RCC 7860 (cell line): ENCODE measurements around the gene NUP160.
"Not testable (repeated sequence)": the region's sequence is repeated elsewhere in the genome, so short reads cannot be mapped to it uniquely, and the experiment has no call there.

ENCODE experiments used
- DNase-seq: peaks from one replicate; pipeline ENCODE4 v3.0.0-alpha.2; 2015; ENCODE audit warnings: low spot score
- FAIRE-seq: peaks from 2 replicates; lab custom pipeline; 2012; peaks lifted over from hg19 to GRCh38; lab: Jason Lieb, UNC

The NUP160 gene

GRCh38 chr11:47847892-47848699, at the start of gene NUP160:
NUP160 (minus strand) TSS chr11:47848350; CDS start chr11:47848318, 32 bp downstream.
- DNase-seq (no peak), FAIRE-seq (no peak)

- FAIRE-seq (no peak), DNase-seq (no peak)
Observed at GRCh38 chr11:47896199-47896598, 48.0 kb upstream of the NUP160 start.

- FAIRE-seq (no peak), DNase-seq (no peak)
Observed at GRCh38 chr11:47895035-47895434, 46.9 kb upstream of the NUP160 start.

- not testable (repeated sequence) for DNase-seq, FAIRE-seq
Observed at GRCh38 chr11:47892546-47893276, 44.6 kb upstream of the NUP160 start.

GRCh38 chr11:47891886-47892285, 43.7 kb upstream of the NUP160 start:
- no peak for DNase-seq
- FAIRE-seq, result no peak

GRCh38 chr11:47889714-47890441, 41.7 kb upstream of the NUP160 start:
- FAIRE-seq, result no peak
- DNase-seq, result no peak

GRCh38 chr11:47887910-47888569, 39.9 kb upstream of the NUP160 start:
- DNase-seq (no peak), FAIRE-seq (no peak)

- no peak for DNase-seq
Observed at GRCh38 chr11:47886096-47886495, 37.9 kb upstream of the NUP160 start.

GRCh38 chr11:47882437-47882836, 34.3 kb upstream of the NUP160 start:
- not testable (repeated sequence) for DNase-seq, FAIRE-seq

More at GRCh38 chr11:47886096-47886495, 37.9 kb upstream of the NUP160 start:
- FAIRE-seq, result no peak

- DNase-seq (no peak), FAIRE-seq (no peak)
Observed at GRCh38 chr11:47881145-47881544, 33.0 kb upstream of the NUP160 start.

GRCh38 chr11:47879259-47880158, 31.4 kb upstream of the NUP160 start:
- DNase-seq, result no peak
- FAIRE-seq, result no peak

GRCh38 chr11:47875858-47876257, 27.7 kb upstream of the NUP160 start:
- not testable (repeated sequence) for FAIRE-seq, DNase-seq

- FAIRE-seq, result no peak
- DNase-seq, result no peak
Observed at GRCh38 chr11:47870404-47870803, 22.3 kb upstream of the NUP160 start.

- no peak for FAIRE-seq
- no peak for DNase-seq
Observed at GRCh38 chr11:47869544-47870393, 21.6 kb upstream of the NUP160 start.

GRCh38 chr11:47867823-47868222, 19.7 kb upstream of the NUP160 start:
- DNase-seq, result no peak
- no peak for FAIRE-seq

GRCh38 chr11:47866892-47867291, 18.7 kb upstream of the NUP160 start:
- DNase-seq, FAIRE-seq: not testable (repeated sequence)

GRCh38 chr11:47864901-47865300, 16.8 kb upstream of the NUP160 start:
- FAIRE-seq (no peak), DNase-seq (no peak)

- FAIRE-seq (no peak), DNase-seq (no peak)
Observed at GRCh38 chr11:47863898-47864430, 15.8 kb upstream of the NUP160 start.
